GM23248 (cell line): ENCODE results near the gene DYSF. TPM values are rescaled to one million over a fixed set of nuclear protein-coding genes. Genes with fewer than 3 reads are reported as not detected.
"Not testable (repeated sequence)": the region's sequence is repeated elsewhere in the genome, so short reads cannot be mapped to it uniquely, and the experiment has no call there.

Source experiments
- DNase-seq: peaks from one replicate; pipeline ENCODE4 v3.0.0-alpha.2; 2015
- H2AFZ ChIP-seq: fragments of 200-600 bp; sonication (generic); 2 replicates; pipeline ENCODE4 v1.6.1; 2016; ENCODE audit warnings: antibody characterized with exemption
- H3F3A ChIP-seq: fragments of 200-600 bp; sonication (generic); 2 replicates; pipeline ENCODE4 v1.6.1; 2016; ENCODE audit warnings: mild to moderate bottlenecking, antibody characterized with exemption, mixed run types; ENCODE audit not compliant: insufficient read depth
- H3K27ac ChIP-seq: fragments of 200-600 bp; sonication (generic); 2 replicates; pipeline ENCODE4 v1.5.1; 2016; ENCODE audit warnings: mild to moderate bottlenecking
- H3K27me3 ChIP-seq: fragments of 200-600 bp; sonication (generic); replicated peaks from 2 replicates; pipeline ENCODE4 v1.6.1; 2016; ENCODE audit warnings: mild to moderate bottlenecking; ENCODE audit not compliant: insufficient read depth
- H3K36me3 ChIP-seq: fragments of 200-600 bp; sonication (generic); 2 replicates; pipeline ENCODE4 v1.6.1; 2016; ENCODE audit warnings: low read depth, mild to moderate bottlenecking
- H3K4me1 ChIP-seq: fragments of 200-600 bp; sonication (generic); 2 replicates; pipeline ENCODE4 v1.6.1; 2016; ENCODE audit warnings: mild to moderate bottlenecking; ENCODE audit not compliant: insufficient read depth
- H3K4me2 ChIP-seq: fragments of 200-600 bp; sonication (generic); one replicate; pipeline ENCODE4 v1.6.1; 2016; ENCODE audit warnings: mild to moderate bottlenecking; ENCODE audit not compliant: unreplicated experiment
- H3K4me3 ChIP-seq: fragments of 200-600 bp; sonication (generic); 2 replicates; pipeline ENCODE4 v1.5.1; 2016; ENCODE audit warnings: mild to moderate bottlenecking
- H3K79me2 ChIP-seq: fragments of 200-600 bp; sonication (generic); 2 replicates; pipeline ENCODE4 v1.6.1; 2016; ENCODE audit warnings: mild to moderate bottlenecking; ENCODE audit not compliant: insufficient read depth
- H3K9ac ChIP-seq: fragments of 200-600 bp; sonication (generic); 2 replicates; pipeline ENCODE4 v1.6.1; 2016; ENCODE audit warnings: mild to moderate bottlenecking
- H3K9me2 ChIP-seq: fragments of 200-600 bp; sonication (generic); 2 replicates; pipeline ENCODE4 v1.6.1; 2016; ENCODE audit warnings: mixed run types, mild to moderate bottlenecking, moderate library complexity; ENCODE audit not compliant: insufficient read depth
- H3K9me3 ChIP-seq: fragments of 200-600 bp; sonication (generic); one replicate; pipeline ENCODE4 v1.6.1; 2017; ENCODE audit warnings: low read depth
- H4K20me1 ChIP-seq: fragments of 200-600 bp; sonication (generic); 2 replicates; pipeline ENCODE4 v1.6.0; 2016; ENCODE audit not compliant: insufficient read depth
- EZH2 ChIP-seq: fragments of 200-600 bp; sonication (generic); IDR thresholded peaks from 2 replicates; pipeline ENCODE4 v1.6.1; 2018; ENCODE audit warnings: antibody characterized with exemption, mild to moderate bottlenecking; ENCODE audit not compliant: insufficient read depth, poor library complexity, severe bottlenecking
- EZH2phosphoT487 ChIP-seq: fragments of 200-600 bp; sonication (generic); IDR thresholded peaks from 2 replicates; pipeline ENCODE4 v1.6.1; 2018; ENCODE audit warnings: antibody characterized with exemption, moderate library complexity, mild to moderate bottlenecking, low read depth; ENCODE audit not compliant: insufficient read depth
- WGBS, 2 experiments: methylation state at CpG; one replicate each; pipeline ENCODE4 v1.1.6; 2015 to 2017; ENCODE audit warnings: low lambda C conversion rate in 2 of 2, low coverage in 1 of 2; ENCODE audit errors: missing lambda C conversion rate in 2 of 2; 5-methylcytosine and 5-hydroxymethylcytosine counted together
- in situ Hi-C: fragments of 300-500 bp; cut with MboI; formaldehyde crosslinking; loops from 2 replicates; pipeline ENCODE4 v1.15.0; 2020
- polyA plus RNA-seq: library from polyadenylated mRNA; unstranded; fragments of >200 nt; fragmentation: Nextera tagmentation; extraction: Ambion mirVana; gene quantifications from 2 replicates; pipeline ENCODE4 v1.2.1, GENCODE V29; 2016
- total RNA-seq: library from RNA; depleted of rRNA; stranded (reverse); fragments of >200 nt; shearing (Covaris generic); gene quantifications from 2 replicates; pipeline ENCODE4 v1.2.3, GENCODE V29; 2014; rRNA removed

Gene DYSF
- total RNA-seq, result 0.54 TPM in 1 of 2 replicates, not detected in the other
- polyA plus RNA-seq, result 0.25 and 0.42 TPM in 2 replicates

DNA sequence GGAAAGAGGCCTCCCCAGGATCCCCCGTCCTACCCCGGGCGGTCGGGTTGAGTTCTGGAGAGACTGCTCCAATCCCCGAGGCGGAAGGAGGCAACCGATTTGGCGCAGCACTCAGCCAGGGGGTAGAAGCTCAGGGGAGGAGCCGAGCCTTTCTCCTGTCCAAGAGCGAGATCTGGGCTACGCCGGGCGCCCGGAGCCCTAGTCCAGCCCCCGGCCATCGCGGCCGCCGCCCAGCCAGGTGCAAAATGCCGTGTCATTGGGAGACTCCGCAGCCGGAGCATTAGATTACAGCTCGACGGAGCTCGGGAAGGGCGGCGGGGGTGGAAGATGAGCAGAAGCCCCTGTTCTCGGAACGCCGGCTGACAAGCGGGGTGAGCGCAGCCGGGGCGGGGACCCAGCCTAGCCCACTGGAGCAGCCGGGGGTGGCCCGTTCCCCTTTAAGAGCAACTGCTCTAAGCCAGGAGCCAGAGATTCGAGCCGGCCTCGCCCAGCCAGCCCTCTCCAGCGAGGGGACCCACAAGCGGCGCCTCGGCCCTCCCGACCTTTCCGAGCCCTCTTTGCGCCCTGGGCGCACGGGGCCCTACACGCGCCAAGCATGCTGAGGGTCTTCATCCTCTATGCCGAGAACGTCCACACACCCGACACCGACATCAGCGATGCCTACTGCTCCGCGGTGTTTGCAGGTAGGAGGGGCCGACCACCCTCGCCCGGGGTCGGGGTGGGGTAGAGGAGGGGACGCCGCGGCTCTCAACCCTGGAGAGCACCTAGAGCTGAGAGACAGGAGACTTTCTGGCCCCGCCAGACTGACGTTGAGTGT lies at the start of gene DYSF:
TSS of gene DYSF (plus strand) at position 158 of the 817 bp plus-strand sequence.
- peak within 1 kb of the TSS; percentile 41 for H3K9ac ChIP-seq
- H3K4me2 ChIP-seq, result peak within 1 kb of the TSS; percentile 69
- peak; percentile 57 for DNase-seq
- in situ Hi-C loops, result no loop called here
- H3K27me3 ChIP-seq, result peaks cover 10% of the 10 kb centered on the region; the same call in 1 of the 2 replicates
- no peaks in the 10 kb centered on the region for H3K9me3 ChIP-seq
- peak within 1 kb of the TSS; percentile 67 for H3K4me3 ChIP-seq
- no peaks in the 10 kb centered on the region for H3K36me3 ChIP-seq
- no peak for TF ChIP-seq EZH2phosphoT487
- no peak for TF ChIP-seq EZH2
- no peaks in the 10 kb centered on the region for H4K20me1 ChIP-seq
- no peak within 1 kb of the TSS for H3K27ac ChIP-seq
- H3K79me2 ChIP-seq, result no peaks in the 10 kb centered on the region
- no peaks in the 10 kb centered on the region for H3F3A ChIP-seq
- peak within 1 kb of the TSS; percentile 80 for H2AFZ ChIP-seq
- H3K4me1 ChIP-seq, result peaks cover 10% of the 10 kb centered on the region; the same call in 1 of the 2 replicates
- WGBS, 2 experiments, result 3 to 4% methylated on average over 57 to 66 of the region's 66 CpGs
- no peaks in the 10 kb centered on the region for H3K9me2 ChIP-seq

- Histone ChIP-seq H3K79me2 (0 out of 2 replicates have a peak, but pooled peaks cover 5% of the 10 kb centered on the region), H3K9ac (no peak overlapping the region), H3K4me1 (no peaks in the 10 kb centered on the region), H3F3A (no peaks in the 10 kb centered on the region), H3K4me2 (no peak overlapping the region), H3K27ac (no peak overlapping the region), H3K9me3 (no peaks in the 10 kb centered on the region), H3K36me3 (peaks cover 48% of the 10 kb centered on the region), H3K9me2 (no peaks in the 10 kb centered on the region), H4K20me1 (no peaks in the 10 kb centered on the region), H3K27me3 (no peaks in the 10 kb centered on the region), H2AFZ (no peak overlapping the region), H3K4me3 (no peak overlapping the region)
- in situ Hi-C loops, result no loop called here
- TF ChIP-seq EZH2phosphoT487, result no peak
- no peak for TF ChIP-seq EZH2
- no peak for DNase-seq
- WGBS, 2 experiments, result 98% methylated on average over 3 of the region's 3 CpGs
These were observed 43.8 kb upstream of the DYSF start for GRCh38 chr2:71409611-71410010.

GRCh38 chr2:71410696-71411095 lies 42.7 kb upstream of the DYSF start:
- H3K9ac ChIP-seq, result no peak overlapping the region
- H3K9me3 ChIP-seq, result no peaks in the 10 kb centered on the region
- no peak overlapping the region for H2AFZ ChIP-seq
- H3K4me3 ChIP-seq, result no peak overlapping the region
- no peaks in the 10 kb centered on the region for H3F3A ChIP-seq
- no peaks in the 10 kb centered on the region for H4K20me1 ChIP-seq
- 94 to 96% methylated on average over 4 of the region's 4 CpGs for WGBS, 2 experiments
- H3K4me2 ChIP-seq, result no peak overlapping the region
- peaks cover 37% of the 10 kb centered on the region for H3K36me3 ChIP-seq
- 0 out of 2 replicates have a peak, but pooled peaks cover 5% of the 10 kb centered on the region for H3K79me2 ChIP-seq
- H3K27ac ChIP-seq, result no peak overlapping the region
- in situ Hi-C loops, result no loop called here
- no peaks in the 10 kb centered on the region for H3K9me2 ChIP-seq
- TF ChIP-seq EZH2, result no peak
- no peak for TF ChIP-seq EZH2phosphoT487
- no peak for DNase-seq
- no peaks in the 10 kb centered on the region for H3K27me3 ChIP-seq
- H3K4me1 ChIP-seq, result no peaks in the 10 kb centered on the region

GRCh38 chr2:71416866-71417265 lies 36.5 kb upstream of the DYSF start:
- H3K27ac ChIP-seq, H3K4me3 ChIP-seq, H3K27me3 ChIP-seq, H3K9ac ChIP-seq, H3K9me2 ChIP-seq, H3K4me1 ChIP-seq, H4K20me1 ChIP-seq, H3K9me3 ChIP-seq, DNase-seq, in situ Hi-C loops, H3F3A ChIP-seq, H2AFZ ChIP-seq, H3K4me2 ChIP-seq: not testable (repeated sequence)
- 25 to 63% methylated on average over 2 to 15 of the region's 15 CpGs for WGBS, 2 experiments
- Histone ChIP-seq H3K79me2 (peaks cover 12% of the 10 kb centered on the region), H3K36me3 (peaks cover 13% of the 10 kb centered on the region; the same call in 1 of the 2 replicates)
